WTC11 (cell line): Measurements from ENCODE around the gene ZNF710.

Source experiments
- FOXK1 ChIP-seq: sonication (generic); formaldehyde crosslinking; IDR thresholded peaks from 2 replicates; pipeline ENCODE4 v1.8.0; 2022; ENCODE audit warnings: mild to moderate bottlenecking, moderate library complexity, missing genetic modification reagents
- SP1 ChIP-seq: sonication (generic); formaldehyde crosslinking; conservative IDR thresholded peaks from 2 replicates; pipeline ENCODE4 v1.8.1; 2022; ENCODE audit warnings: missing genetic modification reagents
- TEAD1 ChIP-seq: sonication (generic); formaldehyde crosslinking; IDR thresholded peaks from 2 replicates; pipeline ENCODE4 v1.8.0; 2022; ENCODE audit warnings: mild to moderate bottlenecking, missing genetic modification reagents
- TP53 ChIP-seq: sonication (generic); formaldehyde crosslinking; IDR thresholded peaks from 2 replicates; pipeline ENCODE4 v1.8.1; 2023; ENCODE audit warnings: mild to moderate bottlenecking, missing genetic modification reagents
- TF ChIP-seq, protein P1 (sequence below): fragments of 250-450 bp; sonication (Bioruptor Pico); conservative IDR thresholded peaks from 2 replicates; pipeline ENCODE4 v1.9.0; 2021; ENCODE audit warnings: mild to moderate bottlenecking
- TF ChIP-seq, protein P2 (sequence below): sonication (generic); formaldehyde crosslinking; IDR thresholded peaks from 2 replicates; pipeline ENCODE4 v1.8.0; 2022; ENCODE audit warnings: mild to moderate bottlenecking, missing genetic modification reagents

DNA sequence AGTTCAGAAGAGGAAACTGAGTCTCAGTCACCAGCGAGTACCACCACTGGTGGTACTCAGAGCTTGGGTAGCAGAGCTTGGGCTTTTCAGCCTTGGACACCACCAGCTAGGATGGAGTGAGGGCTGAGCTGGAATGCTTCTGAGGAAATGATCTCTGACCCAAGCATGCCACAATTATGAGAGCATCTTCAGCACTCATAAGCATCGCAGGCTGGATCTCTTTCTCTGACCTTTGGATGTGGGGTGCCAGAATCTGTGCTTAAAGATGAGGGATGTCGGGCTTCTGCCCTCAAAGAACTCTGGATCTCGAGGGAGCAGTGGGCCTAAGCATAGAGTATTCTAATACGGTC is 36.4 kb downstream of the ZNF710 start:
- TF ChIP-seq TP53 (CRISPR knock-in tag) (no peak), FOXK1 (CRISPR knock-in tag) (no peak), SP1 (CRISPR knock-in tag) (no peak), TEAD1 (CRISPR knock-in tag) (no peak)
- TF ChIP-seq, protein P1, sequence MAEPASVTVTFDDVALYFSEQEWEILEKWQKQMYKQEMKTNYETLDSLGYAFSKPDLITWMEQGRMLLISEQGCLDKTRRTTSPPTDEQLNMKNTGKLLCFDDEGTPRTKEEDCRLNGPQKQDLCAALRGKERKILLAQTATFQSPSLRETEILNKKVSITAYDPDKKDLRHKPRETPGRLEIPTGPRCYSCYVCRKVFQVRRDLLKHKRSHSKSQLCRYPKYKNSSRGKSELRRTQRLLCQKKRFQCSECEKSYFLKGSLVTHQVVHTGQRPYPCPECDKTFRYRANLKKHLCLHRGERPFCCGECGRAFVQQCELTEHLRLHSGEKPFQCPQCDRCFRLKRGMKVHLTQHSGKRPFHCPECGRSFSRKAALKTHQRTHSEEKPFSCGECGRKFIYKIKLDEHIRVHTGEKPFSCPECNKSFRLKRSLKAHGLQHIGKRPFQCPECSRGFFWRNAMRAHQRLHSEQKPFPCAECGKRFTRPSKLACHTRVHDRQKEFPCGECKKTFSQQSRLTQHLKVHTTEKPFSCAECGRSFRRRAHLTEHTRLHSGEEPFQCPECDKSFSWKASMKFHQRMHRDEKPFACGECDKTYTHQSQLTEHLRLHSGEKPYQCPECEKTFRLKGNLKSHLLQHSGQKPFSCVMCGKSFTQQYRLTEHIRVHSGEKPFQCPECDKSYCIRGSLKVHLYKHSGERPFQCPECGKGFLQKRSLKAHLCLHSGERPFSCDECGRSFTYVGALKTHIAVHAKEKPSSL = no peak
- TF ChIP-seq, protein P2, sequence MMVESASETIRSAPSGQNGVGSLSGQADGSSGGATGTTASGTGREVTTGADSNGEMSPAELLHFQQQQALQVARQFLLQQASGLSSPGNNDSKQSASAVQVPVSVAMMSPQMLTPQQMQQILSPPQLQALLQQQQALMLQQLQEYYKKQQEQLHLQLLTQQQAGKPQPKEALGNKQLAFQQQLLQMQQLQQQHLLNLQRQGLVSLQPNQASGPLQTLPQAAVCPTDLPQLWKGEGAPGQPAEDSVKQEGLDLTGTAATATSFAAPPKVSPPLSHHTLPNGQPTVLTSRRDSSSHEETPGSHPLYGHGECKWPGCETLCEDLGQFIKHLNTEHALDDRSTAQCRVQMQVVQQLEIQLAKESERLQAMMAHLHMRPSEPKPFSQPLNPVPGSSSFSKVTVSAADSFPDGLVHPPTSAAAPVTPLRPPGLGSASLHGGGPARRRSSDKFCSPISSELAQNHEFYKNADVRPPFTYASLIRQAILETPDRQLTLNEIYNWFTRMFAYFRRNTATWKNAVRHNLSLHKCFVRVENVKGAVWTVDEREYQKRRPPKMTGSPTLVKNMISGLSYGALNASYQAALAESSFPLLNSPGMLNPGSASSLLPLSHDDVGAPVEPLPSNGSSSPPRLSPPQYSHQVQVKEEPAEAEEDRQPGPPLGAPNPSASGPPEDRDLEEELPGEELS (CRISPR knock-in tag) = no peak
